Mesendoderm (in vitro differentiated cells): ENCODE results near the gene GSTM2.

Experiments
- DNase-seq: peaks from one replicate; pipeline ENCODE4 v3.0.0; 2013
- H2AK5ac ChIP-seq: 2 replicates; pipeline ENCODE4 v1.6.1; 2013; ENCODE audit warnings: low read length, inconsistent platforms
- H2BK120ac ChIP-seq: 2 replicates; pipeline ENCODE4 v1.6.1; 2013; ENCODE audit warnings: low read depth, mild to moderate bottlenecking, low read length, moderate library complexity, mixed read lengths
- H2BK15ac ChIP-seq: replicated peaks from 2 replicates; pipeline ENCODE4 v1.6.1; 2013; ENCODE audit warnings: low read depth, mild to moderate bottlenecking, moderate library complexity
- H2BK5ac ChIP-seq: 2 replicates; pipeline ENCODE4 v1.6.1; 2013; ENCODE audit warnings: low read length, inconsistent platforms
- H3K18ac ChIP-seq: 2 replicates; pipeline ENCODE4 v1.6.1; 2013; ENCODE audit warnings: mild to moderate bottlenecking, low read length, mixed read lengths
- H3K23ac ChIP-seq: one replicate; pipeline ENCODE4 v1.6.1; 2013; ENCODE audit warnings: low read length
- H3K27ac ChIP-seq: 2 replicates; pipeline ENCODE4 v1.5.1; 2013; ENCODE audit warnings: low read depth, mild to moderate bottlenecking, inconsistent platforms, low read length, moderate library complexity
- H3K27me3 ChIP-seq: 2 replicates; pipeline ENCODE4 v1.6.1; 2013; ENCODE audit warnings: low read length, control low read depth, mild to moderate bottlenecking, inconsistent platforms; ENCODE audit not compliant: insufficient read depth, poor library complexity
- H3K36me3 ChIP-seq: 2 replicates; pipeline ENCODE4 v1.6.1; 2013; ENCODE audit warnings: low read length, inconsistent platforms; ENCODE audit not compliant: control insufficient read depth, insufficient read depth
- H3K4ac ChIP-seq: one replicate; pipeline ENCODE4 v1.6.1; 2013; ENCODE audit warnings: low read depth, mild to moderate bottlenecking, low read length, moderate library complexity
- H3K4me1 ChIP-seq: 2 replicates; pipeline ENCODE4 v1.6.1; 2013; ENCODE audit warnings: low read depth, low read length, inconsistent platforms; ENCODE audit not compliant: control insufficient read depth
- H3K4me2 ChIP-seq: 2 replicates; pipeline ENCODE4 v1.6.1; 2013; ENCODE audit warnings: low read length
- H3K4me3 ChIP-seq: 2 replicates; pipeline ENCODE4 v1.5.1; 2013; ENCODE audit warnings: mild to moderate bottlenecking, low read length
- H3K56ac ChIP-seq: one replicate; pipeline ENCODE4 v1.6.1; 2013; ENCODE audit warnings: low read length
- H3K79me1 ChIP-seq: 2 replicates; pipeline ENCODE4 v1.6.1; 2013; ENCODE audit warnings: low read length, inconsistent platforms
- H3K79me2 ChIP-seq: 2 replicates; pipeline ENCODE4 v1.6.1; 2013; ENCODE audit warnings: mild to moderate bottlenecking, low read length; ENCODE audit not compliant: control insufficient read depth, insufficient read depth
- H3K9ac ChIP-seq: 2 replicates; pipeline ENCODE4 v1.6.1; 2013; ENCODE audit warnings: low read length, inconsistent platforms
- H4K5ac ChIP-seq: one replicate; pipeline ENCODE4 v1.6.1; 2013; ENCODE audit warnings: low read length
- H4K8ac ChIP-seq: one replicate; pipeline ENCODE4 v1.6.1; 2013; ENCODE audit warnings: low read depth, mild to moderate bottlenecking, control low read depth, low read length, moderate library complexity
- WGBS: extraction: QIAGEN DNeasy Blood & Tissue Kit; methylation state at CpG from one replicate; pipeline ENCODE4 v1.1.7; 2013; ENCODE audit warnings: low lambda C conversion rate, missing lambda C conversion rate; ENCODE audit not compliant: insufficient coverage; ENCODE audit errors: extremely low coverage; 5-methylcytosine and 5-hydroxymethylcytosine counted together

The GSTM2 gene

GRCh38 chr1:109639063-109639840, 28.6 kb upstream of the GSTM2 start:
- no peak overlapping the region for H3K23ac ChIP-seq
- no peak overlapping the region for H2BK15ac ChIP-seq
- no peak overlapping the region for H2BK120ac ChIP-seq
- no peaks in the 10 kb centered on the region for H3K79me2 ChIP-seq
- H3K4me2 ChIP-seq, result no peak overlapping the region
- H3K79me1 ChIP-seq, result no peaks in the 10 kb centered on the region
- DNase-seq, result no peak
- H4K5ac ChIP-seq, result no peak overlapping the region
- H3K9ac ChIP-seq, result no peak overlapping the region
- H3K18ac ChIP-seq, result no peak overlapping the region
- no CpG with 5 or more reads among the region's 9 CpGs for WGBS
- no peak overlapping the region for H3K4me3 ChIP-seq
- no peak overlapping the region for H2BK5ac ChIP-seq
- no peak overlapping the region for H3K56ac ChIP-seq
- no peak overlapping the region for H3K27ac ChIP-seq
- H3K27me3 ChIP-seq, result no peaks in the 10 kb centered on the region
- peaks cover 5% of the 10 kb centered on the region for H3K4me1 ChIP-seq
- H4K8ac ChIP-seq, result no peak overlapping the region
- no peaks in the 10 kb centered on the region for H3K36me3 ChIP-seq
- no peak overlapping the region for H2AK5ac ChIP-seq
- no peak overlapping the region for H3K4ac ChIP-seq

- no peak overlapping the region for H4K8ac ChIP-seq
- no peak overlapping the region for H2BK120ac ChIP-seq
- H3K23ac ChIP-seq, result no peak overlapping the region
These were observed 28.0 kb upstream of the GSTM2 start for GRCh38 chr1:109639841-109640184.

DNA sequence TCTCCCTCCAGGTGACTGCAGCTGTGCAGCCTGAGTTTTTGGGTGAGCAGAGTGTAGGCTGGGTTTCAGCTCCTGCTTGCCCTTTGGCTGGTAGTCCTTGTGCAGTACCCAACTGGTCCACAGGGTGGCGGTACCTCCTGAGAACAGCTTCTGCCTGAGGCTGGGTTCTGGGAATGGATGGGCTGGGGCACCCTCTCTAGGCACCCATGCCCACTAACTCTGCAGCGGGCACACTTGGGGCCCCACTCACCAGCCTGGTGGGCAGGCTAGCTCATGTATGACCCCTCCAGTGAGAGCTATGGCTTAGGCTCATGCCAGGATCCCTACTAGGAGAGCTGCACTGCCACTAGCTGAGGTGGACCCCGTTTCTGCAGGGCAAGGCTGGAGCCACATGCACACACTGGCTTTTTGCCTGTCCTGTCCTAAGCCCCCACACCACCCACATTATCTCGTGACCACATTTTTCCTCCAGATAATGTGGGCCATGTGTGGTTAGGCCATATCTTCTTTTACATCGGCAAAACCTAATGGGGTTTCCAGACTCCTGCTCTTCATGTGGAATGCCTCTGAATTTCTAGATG, 27.5 kb upstream of the GSTM2 start:
- Histone ChIP-seq H2BK15ac (no peak overlapping the region), H2AK5ac (no peak overlapping the region), H3K9ac (no peak overlapping the region), H2BK120ac (no peak overlapping the region), H3K4ac (no peak overlapping the region), H3K23ac (no peak overlapping the region), H3K4me3 (no peak overlapping the region), H3K4me1 (peaks cover 5% of the 10 kb centered on the region), H4K5ac (no peak overlapping the region), H3K79me2 (no peaks in the 10 kb centered on the region), H3K36me3 (no peaks in the 10 kb centered on the region), H3K4me2 (no peak overlapping the region), H3K18ac (no peak overlapping the region), H3K27ac (no peak overlapping the region), H3K27me3 (no peaks in the 10 kb centered on the region), H4K8ac (no peak overlapping the region), H2BK5ac (no peak overlapping the region), H3K56ac (no peak overlapping the region), H3K79me1 (no peaks in the 10 kb centered on the region)
- WGBS, result no CpG with 5 or more reads among the region's 5 CpGs
- peak; percentile 73 for DNase-seq

More at GRCh38 chr1:109639841-109640184, 28.0 kb upstream of the GSTM2 start:
- H3K56ac ChIP-seq, result no peak overlapping the region
- H3K4me2 ChIP-seq, result no peak overlapping the region
- H3K18ac ChIP-seq, result no peak overlapping the region
- H3K27ac ChIP-seq, result no peak overlapping the region
- H3K9ac ChIP-seq, result no peak overlapping the region
- H3K79me1 ChIP-seq, result no peaks in the 10 kb centered on the region
- no CpG with 5 or more reads among the region's 6 CpGs for WGBS
- H4K5ac ChIP-seq, result no peak overlapping the region
- peaks cover 5% of the 10 kb centered on the region for H3K4me1 ChIP-seq
- no peak overlapping the region for H2BK5ac ChIP-seq
- H3K4ac ChIP-seq, result no peak overlapping the region
- no peak overlapping the region for H3K4me3 ChIP-seq
- DNase-seq, result no peak
- H3K27me3 ChIP-seq, result no peaks in the 10 kb centered on the region
- no peaks in the 10 kb centered on the region for H3K79me2 ChIP-seq
- no peaks in the 10 kb centered on the region for H3K36me3 ChIP-seq
- H2BK15ac ChIP-seq, result no peak overlapping the region
- H2AK5ac ChIP-seq, result no peak overlapping the region

DNA sequence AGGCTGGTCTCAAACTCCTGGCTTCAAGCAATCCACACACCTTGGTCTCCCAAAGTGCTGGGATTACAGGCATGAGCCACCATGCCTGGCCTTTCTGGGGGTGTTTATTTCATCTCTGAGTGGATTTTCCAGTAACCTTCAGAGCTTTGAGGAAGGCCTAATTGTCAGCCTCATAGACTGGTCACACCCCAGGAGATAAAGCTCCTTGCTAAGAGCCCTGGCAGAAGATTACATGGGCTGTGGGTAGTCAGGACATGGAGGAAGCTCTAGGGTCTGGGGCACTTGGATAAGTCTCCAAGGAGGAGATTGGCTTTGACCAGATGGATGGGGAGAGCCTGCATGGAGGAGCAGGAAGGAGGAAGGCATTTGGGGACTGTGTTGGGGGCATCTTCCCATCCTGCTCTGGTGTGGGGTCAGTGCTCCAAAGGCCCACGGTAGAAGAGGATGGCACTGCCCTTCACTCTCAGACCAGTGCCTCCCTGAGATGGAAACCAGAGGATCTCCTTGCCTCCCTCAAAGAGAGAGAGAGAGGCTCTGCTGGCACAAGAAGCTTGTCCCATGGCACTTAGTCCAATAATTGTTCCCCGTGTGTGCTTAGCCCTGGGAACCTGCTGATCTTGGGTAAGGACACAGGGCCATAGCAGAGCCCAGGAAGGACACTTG, 26.6 kb upstream of the GSTM2 start:
- WGBS, result no CpG with 5 or more reads among the region's 2 CpGs
- DNase-seq, result no peak
- H3K79me1 ChIP-seq, result no peaks in the 10 kb centered on the region

DNA sequence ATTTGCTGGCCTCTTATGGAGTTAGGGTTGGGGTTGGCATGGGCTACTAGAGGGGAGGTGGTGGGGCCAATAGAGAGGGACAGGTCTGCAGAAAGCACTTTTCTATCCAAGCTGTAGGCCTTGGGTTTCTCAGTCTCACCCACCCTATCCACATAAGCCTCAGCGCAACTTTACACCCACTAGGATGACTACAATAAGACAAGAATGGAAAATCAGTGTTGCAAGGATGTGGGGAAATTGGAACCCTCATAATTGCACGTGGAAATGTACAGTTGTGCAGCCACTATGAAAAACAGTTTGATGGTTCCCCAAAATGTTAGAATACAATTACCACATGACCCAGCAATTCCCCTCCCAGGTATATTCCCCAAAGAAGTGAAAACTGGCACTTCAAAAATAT, 26.0 kb upstream of the GSTM2 start:
- no peak overlapping the region for H2AK5ac ChIP-seq
- H3K27me3 ChIP-seq, result no peaks in the 10 kb centered on the region
- H2BK15ac ChIP-seq, result no peak overlapping the region
- no peak overlapping the region for H4K5ac ChIP-seq
- H2BK5ac ChIP-seq, result no peak overlapping the region
- no peaks in the 10 kb centered on the region for H3K79me2 ChIP-seq
- H3K36me3 ChIP-seq, result no peaks in the 10 kb centered on the region
- H3K56ac ChIP-seq, result no peak overlapping the region
- no peak overlapping the region for H3K4me3 ChIP-seq
- no peaks in the 10 kb centered on the region for H3K4me1 ChIP-seq
- no peak overlapping the region for H3K9ac ChIP-seq
- DNase-seq, result no peak
- H3K4me2 ChIP-seq, result no peak overlapping the region
- no peak overlapping the region for H3K18ac ChIP-seq
- no peak overlapping the region for H4K8ac ChIP-seq
- no CpG with 5 or more reads among the region's 2 CpGs for WGBS
- no peak overlapping the region for H3K23ac ChIP-seq
- no peak overlapping the region for H3K4ac ChIP-seq
- no peaks in the 10 kb centered on the region for H3K79me1 ChIP-seq
- no peak overlapping the region for H2BK120ac ChIP-seq
- no peak overlapping the region for H3K27ac ChIP-seq

More for the DNA sequence above, 26.6 kb upstream of the GSTM2 start:
- H2BK15ac ChIP-seq, result no peak overlapping the region
- no peak overlapping the region for H3K4me3 ChIP-seq
- H4K5ac ChIP-seq, result no peak overlapping the region
- no peaks in the 10 kb centered on the region for H3K27me3 ChIP-seq
- no peak overlapping the region for H3K23ac ChIP-seq
- H3K18ac ChIP-seq, result no peak overlapping the region
- H3K36me3 ChIP-seq, result no peaks in the 10 kb centered on the region
- no peak overlapping the region for H3K9ac ChIP-seq
- H2BK120ac ChIP-seq, result no peak overlapping the region
- peaks cover 5% of the 10 kb centered on the region for H3K4me1 ChIP-seq
- H3K79me2 ChIP-seq, result no peaks in the 10 kb centered on the region
- no peak overlapping the region for H3K4ac ChIP-seq
- H3K27ac ChIP-seq, result no peak overlapping the region
- H2BK5ac ChIP-seq, result no peak overlapping the region
- no peak overlapping the region for H3K4me2 ChIP-seq
- no peak overlapping the region for H2AK5ac ChIP-seq
- no peak overlapping the region for H4K8ac ChIP-seq
- no peak overlapping the region for H3K56ac ChIP-seq
